ENCODE measurements around the gene ZNF410. TPM values are rescaled to one million over a fixed set of nuclear protein-coding genes. Genes with fewer than 3 reads are reported as not detected.

The ZNF410 gene
- total and polyA plus RNA-seq, 2 of the 13 experiments (the other 11 are each of a cell fraction or from before 2014, with no cell fraction given), result 19.2 to 44.3 TPM

DNA sequence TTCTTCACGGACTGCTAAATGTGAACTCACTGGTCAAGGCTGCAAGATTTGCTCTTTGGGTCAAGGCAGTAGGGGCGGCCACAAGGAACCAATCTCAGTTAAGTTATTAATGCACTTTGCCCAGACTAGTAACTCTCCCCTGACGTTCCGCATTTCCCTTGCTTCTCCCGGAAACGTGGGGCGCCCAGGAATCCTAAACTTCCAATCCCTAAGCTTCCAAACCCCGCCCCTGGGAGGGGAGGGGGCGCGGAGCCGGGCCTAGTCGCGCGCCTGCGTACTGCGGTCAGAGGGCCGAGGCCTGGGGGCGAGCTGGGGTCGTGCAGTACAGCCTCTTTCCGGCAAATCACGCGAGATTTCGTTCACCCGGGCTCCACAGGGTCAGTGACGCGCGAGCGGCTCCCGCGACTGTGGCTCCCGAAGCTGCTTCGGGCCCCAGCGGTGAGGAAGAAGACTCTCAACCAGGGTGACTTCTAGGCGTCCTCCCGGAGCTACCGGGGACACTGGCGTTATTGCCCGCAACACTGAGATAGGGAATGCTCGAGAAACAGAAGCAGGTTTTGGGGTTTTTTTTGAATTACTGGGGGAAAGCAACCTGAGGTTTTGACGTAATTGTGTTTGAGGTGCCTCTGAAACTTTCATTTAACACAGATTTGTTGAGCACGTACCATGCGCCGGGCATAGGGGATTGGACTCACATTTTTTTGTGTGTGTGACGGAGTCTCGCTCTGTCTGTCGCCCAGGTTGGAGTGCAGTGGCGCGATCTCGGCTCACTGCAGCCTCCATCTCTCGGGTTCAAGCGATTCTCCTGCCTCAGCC is 34.9 kb upstream of the ZNF410 start, which contains the start of gene PTGR2 (continued):
- TF ChIP-seq EED (CRISPR knock-in tag; IDR thresholded peaks at IDR 0.05) (no peak), ZNF619 (CRISPR knock-in tag; IDR thresholded peaks at IDR 0.05) (no peak), ZNF839 (CRISPR knock-in tag; IDR thresholded peaks at IDR 0.05; ENCODE audit: borderline replicate concordance) (0 out of 2 replicates have a peak, but pooled peaks have one; percentile 15), SAP130 (CRISPR knock-in tag; IDR thresholded peaks at IDR 0.05; ENCODE audit: low read depth) (peak; percentile 76), ZNF792 (CRISPR knock-in tag; IDR thresholded peaks at IDR 0.05) (no peak; the same call in 1 of the 2 replicates), ZSCAN9 (CRISPR knock-in tag; IDR thresholded peaks at IDR 0.05; ENCODE audit: borderline replicate concordance) (peak; percentile 10; the same call in 1 of the 2 replicates), RARA (CRISPR knock-in tag; IDR thresholded peaks at IDR 0.05) (peak; percentile 43; the same call in 1 of the 2 replicates), ETV6 (CRISPR knock-in tag; conservative IDR thresholded peaks at IDR 0.05) (peak; percentile 50; the same call in 1 of the 2 replicates), POLR2AphosphoS5 (IDR thresholded peaks at IDR 0.05; ENCODE audit: low read depth, low read length) (peak; percentile 91), KLF6 (CRISPR knock-in tag; IDR thresholded peaks at IDR 0.05) (peak; percentile 29; the same call in 1 of the 2 replicates)
- TF ChIP-seq, protein P1, sequence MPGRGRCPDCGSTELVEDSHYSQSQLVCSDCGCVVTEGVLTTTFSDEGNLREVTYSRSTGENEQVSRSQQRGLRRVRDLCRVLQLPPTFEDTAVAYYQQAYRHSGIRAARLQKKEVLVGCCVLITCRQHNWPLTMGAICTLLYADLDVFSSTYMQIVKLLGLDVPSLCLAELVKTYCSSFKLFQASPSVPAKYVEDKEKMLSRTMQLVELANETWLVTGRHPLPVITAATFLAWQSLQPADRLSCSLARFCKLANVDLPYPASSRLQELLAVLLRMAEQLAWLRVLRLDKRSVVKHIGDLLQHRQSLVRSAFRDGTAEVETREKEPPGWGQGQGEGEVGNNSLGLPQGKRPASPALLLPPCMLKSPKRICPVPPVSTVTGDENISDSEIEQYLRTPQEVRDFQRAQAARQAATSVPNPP (CRISPR knock-in tag; IDR thresholded peaks at IDR 0.05), result no peak
- TF ChIP-seq, protein P2, sequence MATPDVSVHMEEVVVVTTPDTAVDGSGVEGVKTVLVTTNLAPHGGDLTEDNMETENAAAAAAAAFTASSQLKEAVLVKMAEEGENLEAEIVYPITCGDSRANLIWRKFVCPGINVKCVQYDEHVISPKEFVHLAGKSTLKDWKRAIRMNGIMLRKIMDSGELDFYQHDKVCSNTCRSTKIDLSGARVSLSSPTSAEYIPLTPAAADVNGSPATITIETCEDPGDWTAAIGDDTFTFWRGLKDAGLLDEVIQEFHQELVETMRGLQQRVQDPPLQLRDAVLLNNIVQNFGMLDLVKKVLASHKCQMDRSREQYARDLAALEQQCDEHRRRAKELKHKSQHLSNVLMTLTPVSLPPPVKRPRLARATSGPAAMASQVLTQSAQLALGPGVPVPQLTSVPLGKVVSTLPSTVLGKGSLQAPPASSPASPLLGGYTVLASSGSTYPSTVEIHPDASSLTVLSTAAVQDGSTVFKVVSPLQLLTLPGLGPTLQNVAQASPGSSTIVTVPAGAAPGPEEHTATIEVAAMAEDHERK (CRISPR knock-in tag; IDR thresholded peaks at IDR 0.05; ENCODE audit: low read depth), result no peak
- TF ChIP-seq, protein P3, sequence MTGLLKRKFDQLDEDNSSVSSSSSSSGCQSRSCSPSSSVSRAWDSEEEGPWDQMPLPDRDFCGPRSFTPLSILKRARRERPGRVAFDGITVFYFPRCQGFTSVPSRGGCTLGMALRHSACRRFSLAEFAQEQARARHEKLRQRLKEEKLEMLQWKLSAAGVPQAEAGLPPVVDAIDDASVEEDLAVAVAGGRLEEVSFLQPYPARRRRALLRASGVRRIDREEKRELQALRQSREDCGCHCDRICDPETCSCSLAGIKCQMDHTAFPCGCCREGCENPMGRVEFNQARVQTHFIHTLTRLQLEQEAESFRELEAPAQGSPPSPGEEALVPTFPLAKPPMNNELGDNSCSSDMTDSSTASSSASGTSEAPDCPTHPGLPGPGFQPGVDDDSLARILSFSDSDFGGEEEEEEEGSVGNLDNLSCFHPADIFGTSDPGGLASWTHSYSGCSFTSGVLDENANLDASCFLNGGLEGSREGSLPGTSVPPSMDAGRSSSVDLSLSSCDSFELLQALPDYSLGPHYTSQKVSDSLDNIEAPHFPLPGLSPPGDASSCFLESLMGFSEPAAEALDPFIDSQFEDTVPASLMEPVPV (CRISPR knock-in tag; IDR thresholded peaks at IDR 0.05), result peak; percentile 55; the same call in 1 of the 2 replicates
- TF ChIP-seq, protein P4, sequence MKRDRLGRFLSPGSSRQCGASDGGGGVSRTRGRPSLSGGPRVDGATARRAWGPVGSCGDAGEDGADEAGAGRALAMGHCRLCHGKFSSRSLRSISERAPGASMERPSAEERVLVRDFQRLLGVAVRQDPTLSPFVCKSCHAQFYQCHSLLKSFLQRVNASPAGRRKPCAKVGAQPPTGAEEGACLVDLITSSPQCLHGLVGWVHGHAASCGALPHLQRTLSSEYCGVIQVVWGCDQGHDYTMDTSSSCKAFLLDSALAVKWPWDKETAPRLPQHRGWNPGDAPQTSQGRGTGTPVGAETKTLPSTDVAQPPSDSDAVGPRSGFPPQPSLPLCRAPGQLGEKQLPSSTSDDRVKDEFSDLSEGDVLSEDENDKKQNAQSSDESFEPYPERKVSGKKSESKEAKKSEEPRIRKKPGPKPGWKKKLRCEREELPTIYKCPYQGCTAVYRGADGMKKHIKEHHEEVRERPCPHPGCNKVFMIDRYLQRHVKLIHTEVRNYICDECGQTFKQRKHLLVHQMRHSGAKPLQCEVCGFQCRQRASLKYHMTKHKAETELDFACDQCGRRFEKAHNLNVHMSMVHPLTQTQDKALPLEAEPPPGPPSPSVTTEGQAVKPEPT (CRISPR knock-in tag; IDR thresholded peaks at IDR 0.05; ENCODE audit: low read depth), result no peak

Measured in HepG2 (cell line).